ENCODE results near the gene UPP1.
"Not testable (repeated sequence)": the region's sequence is repeated elsewhere in the genome, so short reads cannot be mapped to it uniquely, and the experiment has no call there.

Gene UPP1

DNA sequence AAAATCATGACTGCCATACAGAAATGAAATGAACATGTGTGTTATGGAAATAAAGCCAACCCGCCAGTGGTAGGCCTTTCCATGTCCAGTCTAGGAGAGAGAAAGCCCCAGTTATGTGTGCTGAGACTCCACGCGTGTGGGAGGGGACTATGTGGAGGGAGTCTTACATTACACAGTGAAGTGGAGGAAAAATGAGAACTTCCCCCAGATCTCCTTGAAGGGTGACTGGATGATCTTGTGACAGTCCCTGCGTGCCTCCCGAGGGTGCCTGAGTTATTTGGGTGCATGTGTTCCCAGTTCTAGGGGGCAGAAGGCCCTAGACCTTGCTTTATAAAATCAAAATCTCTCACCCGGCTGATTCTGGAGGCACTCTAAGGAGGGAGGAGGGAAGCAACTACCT is 24.2 kb downstream of the UPP1 start:
- no peak for DNase-seq

GRCh38 chr7:48114115-48114514 is 25.1 kb downstream of the UPP1 start:
- no peak for DNase-seq

DNA sequence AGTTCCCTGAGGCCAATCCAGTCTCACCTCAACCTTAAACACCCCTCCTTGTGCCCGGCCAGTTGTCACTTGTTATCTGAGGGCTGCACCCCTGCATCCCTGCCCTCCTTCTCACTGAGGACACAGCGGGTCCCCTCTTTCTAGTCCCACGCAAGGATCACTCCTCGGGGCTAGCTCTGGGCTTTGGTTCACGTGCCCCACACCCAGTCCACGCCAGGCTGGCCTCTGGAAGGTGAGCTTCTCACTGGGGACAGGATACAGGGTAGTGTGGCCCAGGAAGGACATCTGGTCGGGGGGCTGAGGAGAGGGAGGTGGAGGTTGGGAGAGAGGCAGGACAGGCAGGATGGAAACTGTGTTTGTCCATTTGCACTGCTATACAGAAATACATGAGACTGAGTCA is 25.5 kb downstream of the UPP1 start:
- no peak for DNase-seq

GRCh38 chr7:48116043-48116442 is 27.0 kb downstream of the UPP1 start:
- DNase-seq, result no peak

- DNase-seq, result no peak
Observed at GRCh38 chr7:48118041-48118440, 29.0 kb downstream of the UPP1 start.

DNA sequence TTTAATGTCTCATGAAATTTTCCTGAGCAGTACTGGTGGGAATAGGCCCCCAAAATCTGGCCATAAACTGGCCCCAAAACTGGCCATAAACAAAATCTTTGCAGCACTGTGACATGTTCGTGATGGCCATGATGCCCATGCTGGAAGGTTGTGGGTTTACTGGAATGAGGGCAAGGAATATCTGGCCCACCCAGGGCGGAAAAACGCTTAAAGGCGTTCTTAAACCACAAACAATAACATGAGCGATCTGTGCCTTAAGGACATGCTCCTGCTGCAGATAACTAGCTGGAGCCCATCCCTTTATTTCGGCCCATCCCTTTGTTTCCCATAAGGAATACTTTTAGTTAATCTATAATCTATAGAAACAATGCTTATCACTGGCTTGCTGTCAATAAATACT is 31.5 kb downstream of the UPP1 start:
- DNase-seq, result not testable (repeated sequence)

GRCh38 chr7:48126037-48126436 is 37.0 kb downstream of the UPP1 start:
- no peak for DNase-seq

DNA sequence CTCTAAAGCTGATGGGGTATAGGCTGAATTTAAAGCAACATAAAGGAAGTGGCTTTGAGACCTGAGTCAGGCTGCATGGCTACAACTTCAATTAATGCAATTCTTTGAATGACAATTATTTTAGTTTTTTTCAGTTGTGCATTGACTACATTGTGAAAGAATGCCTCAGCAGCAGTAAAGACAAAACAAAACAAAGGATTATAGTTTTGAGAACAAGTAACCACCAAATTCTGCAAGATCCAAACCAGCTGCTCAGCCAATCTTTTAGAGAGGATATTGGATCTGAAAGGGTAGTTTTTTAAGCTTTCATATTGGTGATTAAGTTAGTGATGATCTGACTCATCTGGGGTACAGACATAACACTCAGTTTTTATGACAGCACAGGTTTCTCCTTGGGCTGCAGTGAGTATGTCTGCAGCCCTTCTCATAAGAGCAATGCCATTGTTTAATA is 41.6 kb downstream of the UPP1 start:
- no peak for DNase-seq

GRCh38 chr7:48132792-48133191 is 43.7 kb downstream of the UPP1 start:
- no peak for DNase-seq

- no peak for DNase-seq
Observed at GRCh38 chr7:48139459-48139858, 50.4 kb downstream of the UPP1 start.

DNA sequence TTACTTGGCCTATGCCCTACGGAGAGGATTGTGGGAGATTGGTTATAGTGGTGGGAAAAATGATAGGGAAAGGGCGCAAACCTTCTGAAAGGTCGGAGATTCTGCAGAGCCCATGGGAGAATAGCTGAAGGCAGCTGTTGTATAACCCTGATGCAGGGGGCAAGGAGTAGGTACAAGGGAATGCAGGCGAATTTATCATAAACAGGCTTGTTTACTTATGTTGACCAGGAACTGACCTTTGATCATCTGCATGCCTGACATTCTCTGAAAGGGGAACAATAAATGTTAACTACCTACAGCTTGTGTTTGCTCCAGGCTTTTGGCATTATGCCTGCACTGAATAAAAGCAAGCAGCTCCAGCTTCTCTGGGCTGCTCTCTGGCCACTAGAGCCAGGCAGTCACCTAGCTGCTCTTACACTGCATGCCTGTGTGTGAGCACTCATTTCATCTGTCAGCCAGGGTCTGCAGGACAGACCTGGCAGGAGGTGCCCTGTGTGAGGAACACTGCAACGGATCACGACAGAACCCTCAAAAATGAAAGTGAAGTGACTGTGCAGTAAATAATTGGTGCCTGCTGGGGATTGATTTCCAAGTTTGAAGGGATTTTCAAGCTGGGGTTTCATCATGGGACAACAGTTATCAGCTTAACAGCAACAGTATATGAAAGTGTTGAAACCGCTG is 51.1 kb downstream of the UPP1 start:
- no peak for DNase-seq

GRCh38 chr7:48141521-48141920 is 52.5 kb downstream of the UPP1 start:
- DNase-seq, result no peak

- DNase-seq, result no peak
Observed at GRCh38 chr7:48144291-48144768, 55.3 kb downstream of the UPP1 start.

DNA sequence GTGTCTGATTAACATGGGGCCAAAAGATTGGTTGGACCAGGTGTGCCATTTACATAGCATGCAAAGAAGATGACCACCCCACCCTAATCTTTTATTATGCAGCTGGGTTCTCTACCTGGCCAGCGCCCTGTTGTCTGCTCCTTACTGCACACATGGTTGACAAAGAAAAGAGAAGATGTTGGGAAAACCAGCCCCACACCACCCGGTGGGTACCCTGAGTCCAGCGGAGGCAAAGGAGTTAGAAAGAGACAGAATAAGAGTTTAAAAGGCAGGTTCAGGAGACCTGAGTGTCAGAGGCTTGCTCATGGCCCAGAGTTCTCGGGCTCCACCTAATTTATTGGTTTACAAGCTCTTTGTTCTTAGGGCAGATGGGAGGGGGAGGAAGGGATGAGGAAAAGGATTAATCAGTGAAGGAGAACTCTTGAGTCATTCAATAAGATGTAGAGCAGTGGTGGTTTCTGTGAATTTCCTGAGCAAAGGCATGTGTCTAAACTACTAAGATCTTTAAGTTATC is 58.1 kb downstream of the UPP1 start:
- no peak for DNase-seq

GRCh38 chr7:48147690-48148089 is 58.6 kb downstream of the UPP1 start:
- DNase-seq, result not testable (repeated sequence)

GRCh38 chr7:48148311-48148710 is 59.2 kb downstream of the UPP1 start:
- no peak for DNase-seq

DNA sequence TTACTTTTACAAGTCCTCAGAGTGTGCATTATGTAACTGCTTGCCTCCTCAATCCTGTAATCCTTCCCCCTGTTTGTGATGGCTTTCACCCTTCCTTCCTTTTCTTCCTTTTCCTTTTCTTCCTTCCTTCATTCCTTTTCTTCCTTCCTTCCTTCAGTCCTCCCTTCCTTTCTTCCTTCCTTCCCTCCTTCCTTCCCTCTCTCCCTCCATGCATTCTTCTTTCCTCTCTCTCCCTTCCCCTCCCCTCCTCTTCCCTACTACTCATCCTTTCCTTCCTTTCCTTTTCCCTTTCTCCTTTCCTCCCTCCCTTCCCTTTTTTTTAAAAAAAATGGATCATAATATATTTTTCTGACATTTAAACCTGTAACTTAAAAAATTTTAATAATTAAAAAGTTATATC is 60.0 kb downstream of the UPP1 start:
- no peak for DNase-seq

GRCh38 chr7:48150086-48150485 is 61.0 kb downstream of the UPP1 start:
- no peak for DNase-seq

GRCh38 chr7:48154792-48155413 is 65.8 kb downstream of the UPP1 start:
- no peak for DNase-seq
